ENCODE data around the gene PLIN1. TPM values are rescaled to one million over a fixed set of nuclear protein-coding genes. Genes with fewer than 3 reads are reported as not detected.

Gene PLIN1
- total RNA-seq, 1 experiment from 2014 or later, result not detected

GRCh38 chr15:89632563-89633430 lies 46.4 kb downstream of the PLIN1 start:
- DNase-seq (ENCODE audit: low read depth), result no peak
- in situ Hi-C loops (cut with HindIII; ENCODE audit: low pct_unique_long_range_greater_than_20kb, low sequenced_read_pairs), result no loop called here

GRCh38 chr15:89631902-89632264 lies 47.3 kb downstream of the PLIN1 start:
- in situ Hi-C loops (cut with HindIII; ENCODE audit: low pct_unique_long_range_greater_than_20kb, low sequenced_read_pairs), result no loop called here
- no peak for DNase-seq (ENCODE audit: low read depth)

GRCh38 chr15:89630974-89631901 lies 47.9 kb downstream of the PLIN1 start:
- in situ Hi-C loops (cut with HindIII; ENCODE audit: low pct_unique_long_range_greater_than_20kb, low sequenced_read_pairs), result no loop called here
- no peak for DNase-seq (ENCODE audit: low read depth)

- in situ Hi-C loops (cut with HindIII; ENCODE audit: low pct_unique_long_range_greater_than_20kb, low sequenced_read_pairs), result no loop called here
- DNase-seq (ENCODE audit: low read depth), result no peak
Measured at GRCh38 chr15:89630260-89630659, 48.9 kb downstream of the PLIN1 start.

- no peak for DNase-seq (ENCODE audit: low read depth)
- in situ Hi-C loops (cut with HindIII; ENCODE audit: low pct_unique_long_range_greater_than_20kb, low sequenced_read_pairs), result no loop called here
Measured at GRCh38 chr15:89629829-89630228, 49.3 kb downstream of the PLIN1 start.

GRCh38 chr15:89628806-89629715 lies 50.1 kb downstream of the PLIN1 start:
- in situ Hi-C loops (cut with HindIII; ENCODE audit: low pct_unique_long_range_greater_than_20kb, low sequenced_read_pairs), result no loop called here
- no peak for DNase-seq (ENCODE audit: low read depth)

- DNase-seq (ENCODE audit: low read depth), result no peak
- in situ Hi-C loops (cut with HindIII; ENCODE audit: low pct_unique_long_range_greater_than_20kb, low sequenced_read_pairs), result no loop called here
Measured at GRCh38 chr15:89628301-89628700, 50.9 kb downstream of the PLIN1 start.

- in situ Hi-C loops (cut with HindIII; ENCODE audit: low pct_unique_long_range_greater_than_20kb, low sequenced_read_pairs), result no loop called here
- DNase-seq (ENCODE audit: low read depth), result no peak
Measured at GRCh38 chr15:89627256-89627970, 51.8 kb downstream of the PLIN1 start.

- in situ Hi-C loops (cut with HindIII; ENCODE audit: low pct_unique_long_range_greater_than_20kb, low sequenced_read_pairs), result no loop called here
Measured at GRCh38 chr15:89625716-89626115, 53.5 kb downstream of the PLIN1 start.

GRCh38 chr15:89623165-89623564 lies 56.0 kb downstream of the PLIN1 start:
- no peak for DNase-seq (ENCODE audit: low read depth)
- in situ Hi-C loops (cut with HindIII; ENCODE audit: low pct_unique_long_range_greater_than_20kb, low sequenced_read_pairs), result no loop called here

More at GRCh38 chr15:89625716-89626115, 53.5 kb downstream of the PLIN1 start:
- no peak for DNase-seq (ENCODE audit: low read depth)

- DNase-seq (ENCODE audit: low read depth), result no peak
- in situ Hi-C loops (cut with HindIII; ENCODE audit: low pct_unique_long_range_greater_than_20kb, low sequenced_read_pairs), result no loop called here
Measured at GRCh38 chr15:89621547-89621946, 57.6 kb downstream of the PLIN1 start.

- no peak for DNase-seq (ENCODE audit: low read depth)
- in situ Hi-C loops (cut with HindIII; ENCODE audit: low pct_unique_long_range_greater_than_20kb, low sequenced_read_pairs), result no loop called here
Measured at GRCh38 chr15:89616228-89616627, 62.9 kb downstream of the PLIN1 start.

- no peak for DNase-seq (ENCODE audit: low read depth)
- in situ Hi-C loops (cut with HindIII; ENCODE audit: low pct_unique_long_range_greater_than_20kb, low sequenced_read_pairs), result no loop called here
Measured at GRCh38 chr15:89615135-89615534, 64.0 kb downstream of the PLIN1 start.

Other genes starting within 250 kb of the PLIN1 start
- not detected in 2 replicates for gene RHCG, start 182.8 kb downstream of the PLIN1 start, total RNA-seq (2014; rRNA removed; shearing (Covaris generic); ENCODE audit: low replicate concordance)
- 6.2 and 7.5 TPM in 2 replicates for gene TICRR, start 103.9 kb downstream of the PLIN1 start, total RNA-seq (2014; rRNA removed; shearing (Covaris generic); ENCODE audit: low replicate concordance)
- gene KIF7, start 23.9 kb downstream of the PLIN1 start, total RNA-seq (2014; rRNA removed; shearing (Covaris generic); ENCODE audit: low replicate concordance), result not detected in 2 replicates
- gene PEX11A, start 11.4 kb upstream of the PLIN1 start, total RNA-seq (2014; rRNA removed; shearing (Covaris generic); ENCODE audit: low replicate concordance), result 9.8 and 12.6 TPM in 2 replicates
- 0.93 and 1.5 TPM in 2 replicates for gene WDR93, start 11.4 kb upstream of the PLIN1 start, total RNA-seq (2014; rRNA removed; shearing (Covaris generic); ENCODE audit: low replicate concordance)
- gene MESP1, start 71.9 kb upstream of the PLIN1 start, total RNA-seq (2014; rRNA removed; shearing (Covaris generic); ENCODE audit: low replicate concordance), result 2.1 and 4.7 TPM in 2 replicates
- gene MESP2, start 97.0 kb upstream of the PLIN1 start, total RNA-seq (2014; rRNA removed; shearing (Covaris generic); ENCODE audit: low replicate concordance), result 0.43 and 1.4 TPM in 2 replicates
- not detected in 2 replicates for gene ANPEP, start 135.5 kb upstream of the PLIN1 start, total RNA-seq (2014; rRNA removed; shearing (Covaris generic); ENCODE audit: low replicate concordance)
- 94.2 and 123 TPM in 2 replicates for gene AP3S2, start 214.6 kb upstream of the PLIN1 start, total RNA-seq (2014; rRNA removed; shearing (Covaris generic); ENCODE audit: low replicate concordance)
- 10.8 and 16.4 TPM in 2 replicates for gene ARPIN, start 233.6 kb upstream of the PLIN1 start, total RNA-seq (2014; rRNA removed; shearing (Covaris generic); ENCODE audit: low replicate concordance)